ENCODE data around the gene PIANP.
A peak's percentile ranks its signal among the peaks of the same experiment; 100 is the strongest.

PIANP gene

DNA sequence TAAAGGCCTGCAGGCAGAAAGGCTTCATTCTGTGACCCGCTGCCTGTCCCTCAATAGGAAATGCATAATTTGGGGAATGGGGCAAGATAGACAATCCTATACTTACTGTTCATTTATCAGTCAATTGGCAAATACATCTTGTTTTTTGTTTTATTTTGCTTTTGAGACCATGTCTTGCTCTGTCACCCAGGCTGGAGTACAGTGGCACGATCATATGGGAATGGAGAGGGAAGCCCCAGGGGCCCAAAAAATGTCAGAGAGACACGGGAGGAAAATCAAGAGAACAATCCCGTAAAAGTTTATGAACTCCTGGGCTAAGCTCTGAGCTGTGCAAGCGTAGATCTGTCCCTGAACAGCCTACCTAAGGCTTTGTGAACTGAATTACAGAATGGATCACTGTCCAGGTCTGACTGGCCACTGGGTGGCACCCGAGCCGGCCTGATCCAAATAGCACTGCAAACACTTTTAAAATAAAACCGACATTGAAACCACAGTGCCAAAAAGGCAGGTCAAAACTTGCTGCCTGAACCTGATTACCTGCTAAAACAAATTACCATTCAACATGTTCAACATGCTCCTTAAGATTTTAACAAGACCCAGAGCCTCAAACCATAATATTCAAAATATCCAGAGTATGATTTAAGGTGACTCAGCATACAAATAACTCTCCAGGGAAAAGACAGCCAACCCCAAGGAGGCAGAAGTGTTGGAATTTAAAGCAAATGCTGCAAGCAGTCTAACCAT is 35.0 kb upstream of the PIANP start:
- H3K4me3 ChIP-seq (ENCODE audit: low read length): no peak overlapping the region
- peak; percentile 97 for DNase-seq (ENCODE audit: low read depth)
- TF ChIP-seq, protein P1, sequence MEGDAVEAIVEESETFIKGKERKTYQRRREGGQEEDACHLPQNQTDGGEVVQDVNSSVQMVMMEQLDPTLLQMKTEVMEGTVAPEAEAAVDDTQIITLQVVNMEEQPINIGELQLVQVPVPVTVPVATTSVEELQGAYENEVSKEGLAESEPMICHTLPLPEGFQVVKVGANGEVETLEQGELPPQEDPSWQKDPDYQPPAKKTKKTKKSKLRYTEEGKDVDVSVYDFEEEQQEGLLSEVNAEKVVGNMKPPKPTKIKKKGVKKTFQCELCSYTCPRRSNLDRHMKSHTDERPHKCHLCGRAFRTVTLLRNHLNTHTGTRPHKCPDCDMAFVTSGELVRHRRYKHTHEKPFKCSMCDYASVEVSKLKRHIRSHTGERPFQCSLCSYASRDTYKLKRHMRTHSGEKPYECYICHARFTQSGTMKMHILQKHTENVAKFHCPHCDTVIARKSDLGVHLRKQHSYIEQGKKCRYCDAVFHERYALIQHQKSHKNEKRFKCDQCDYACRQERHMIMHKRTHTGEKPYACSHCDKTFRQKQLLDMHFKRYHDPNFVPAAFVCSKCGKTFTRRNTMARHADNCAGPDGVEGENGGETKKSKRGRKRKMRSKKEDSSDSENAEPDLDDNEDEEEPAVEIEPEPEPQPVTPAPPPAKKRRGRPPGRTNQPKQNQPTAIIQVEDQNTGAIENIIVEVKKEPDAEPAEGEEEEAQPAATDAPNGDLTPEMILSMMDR (IDR thresholded peaks at IDR 0.05; ENCODE audit: insufficient read depth, low read depth, low read length, missing control alignments): peak; percentile 88

DNA sequence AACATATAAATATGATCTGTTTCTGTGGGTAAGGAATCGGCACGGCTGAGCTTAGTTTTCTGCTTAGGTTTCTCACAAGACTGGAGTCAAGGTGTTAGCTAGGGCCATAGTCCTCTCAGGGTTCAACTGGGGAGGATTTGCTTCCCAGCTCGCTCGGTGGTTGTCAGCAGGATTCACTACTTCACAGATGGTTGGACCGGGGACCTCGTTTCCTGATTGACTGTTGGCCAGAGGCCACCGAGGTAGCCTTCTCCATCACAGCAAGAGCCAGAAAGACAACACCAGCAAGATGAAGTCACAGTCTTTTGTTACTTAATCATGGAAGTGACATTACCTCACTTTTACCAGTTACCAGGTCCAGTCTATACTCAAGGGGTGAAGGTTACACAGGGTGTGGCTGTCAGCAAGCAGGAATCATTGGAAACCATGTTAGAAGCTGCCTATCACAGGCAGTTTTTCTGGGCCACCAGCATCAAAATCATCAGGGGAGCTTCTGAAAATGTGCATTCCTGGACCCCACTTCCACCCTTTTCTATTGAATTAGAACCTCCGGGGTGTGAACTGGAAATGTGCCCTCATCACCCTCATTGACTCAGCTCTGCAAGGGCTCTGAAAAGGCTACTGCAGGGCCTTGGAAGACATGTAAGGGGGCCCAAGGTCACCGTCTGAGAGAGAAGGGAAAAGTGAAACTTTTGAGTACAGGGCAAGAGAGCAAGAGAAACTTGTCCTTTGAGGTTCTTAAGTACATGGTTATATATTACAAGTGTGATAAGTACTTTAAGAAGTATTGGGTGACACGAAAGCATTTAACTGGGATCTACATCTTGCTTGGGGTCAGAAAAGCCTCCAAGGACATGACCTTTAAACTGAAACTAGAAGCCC is 34.1 kb upstream of the PIANP start:
- H3K4me3 ChIP-seq (ENCODE audit: low read length): no peak overlapping the region
- no peak for DNase-seq (ENCODE audit: low read depth)
- TF ChIP-seq, protein P1 (IDR thresholded peaks at IDR 0.05; ENCODE audit: insufficient read depth, low read depth, low read length, missing control alignments): no peak

DNA sequence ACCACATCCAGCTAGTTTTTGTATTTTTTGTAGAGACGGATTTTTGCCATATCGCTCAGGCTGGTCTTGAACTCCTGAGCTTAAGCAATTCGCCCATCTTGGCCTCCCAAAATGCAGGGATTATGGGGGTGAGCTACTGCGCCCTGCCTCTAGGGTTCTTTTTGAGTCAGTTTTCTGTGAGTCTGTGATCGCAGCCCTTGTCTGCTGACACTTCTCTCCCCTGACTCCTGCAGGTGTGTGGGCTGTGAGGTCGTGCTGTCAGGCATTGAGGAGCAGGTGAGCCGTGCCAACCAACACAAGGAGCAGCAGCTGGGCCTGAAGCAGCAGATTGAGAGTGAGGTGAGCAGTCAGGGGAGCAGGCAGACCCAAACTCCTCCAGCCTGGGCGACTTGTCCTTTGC is 29.6 kb upstream of the PIANP start:
- DNase-seq (ENCODE audit: low read depth): no peak
- TF ChIP-seq, protein P1 (IDR thresholded peaks at IDR 0.05; ENCODE audit: insufficient read depth, low read depth, low read length, missing control alignments): no peak
- H3K4me3 ChIP-seq (ENCODE audit: low read length): no peak overlapping the region

DNA sequence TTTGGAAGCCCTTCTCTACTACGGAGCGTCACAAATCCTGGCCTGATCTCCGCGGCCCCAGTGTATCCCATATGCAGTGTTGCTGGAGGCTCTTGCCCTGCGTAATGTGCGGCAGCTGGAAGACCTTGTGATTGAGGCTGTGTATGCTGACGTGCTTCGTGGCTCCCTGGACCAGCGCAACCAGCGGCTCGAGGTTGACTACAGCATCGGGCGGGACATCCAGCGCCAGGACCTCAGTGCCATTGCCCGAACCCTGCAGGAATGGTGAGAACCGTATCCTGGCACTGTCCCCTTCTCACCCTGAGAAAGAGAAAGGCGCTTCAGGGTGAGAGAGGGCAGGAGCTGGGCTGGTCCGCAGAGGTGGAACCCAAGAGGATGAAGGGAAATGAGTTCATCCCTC is 28.6 kb upstream of the PIANP start:
- DNase-seq (ENCODE audit: low read depth): no peak
- TF ChIP-seq, protein P1 (IDR thresholded peaks at IDR 0.05; ENCODE audit: insufficient read depth, low read depth, low read length, missing control alignments): no peak
- no peak overlapping the region for H3K4me3 ChIP-seq (ENCODE audit: low read length)

DNA sequence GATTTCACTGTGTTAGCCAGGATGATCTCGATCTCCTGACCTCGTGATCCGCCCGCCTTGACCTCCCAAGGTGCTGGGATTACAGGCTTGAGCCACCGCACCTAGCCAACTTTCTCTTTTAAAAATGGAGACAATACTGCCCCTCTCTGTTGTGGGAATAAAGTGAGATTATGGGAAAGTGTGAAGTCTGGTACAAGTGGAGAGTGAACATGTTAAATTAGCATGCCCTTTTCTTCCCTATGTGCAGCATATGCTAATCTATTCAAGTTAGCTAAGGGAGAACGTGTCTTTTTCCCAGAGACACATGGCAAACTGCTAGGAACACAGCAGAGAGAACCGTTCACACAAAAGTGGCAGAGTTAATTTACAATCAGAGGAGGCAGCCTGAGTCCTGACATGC is 24.7 kb upstream of the PIANP start:
- DNase-seq (ENCODE audit: low read depth): no peak
- TF ChIP-seq, protein P1 (IDR thresholded peaks at IDR 0.05; ENCODE audit: insufficient read depth, low read depth, low read length, missing control alignments): no peak
- H3K4me3 ChIP-seq (ENCODE audit: low read length): no peak overlapping the region

DNA sequence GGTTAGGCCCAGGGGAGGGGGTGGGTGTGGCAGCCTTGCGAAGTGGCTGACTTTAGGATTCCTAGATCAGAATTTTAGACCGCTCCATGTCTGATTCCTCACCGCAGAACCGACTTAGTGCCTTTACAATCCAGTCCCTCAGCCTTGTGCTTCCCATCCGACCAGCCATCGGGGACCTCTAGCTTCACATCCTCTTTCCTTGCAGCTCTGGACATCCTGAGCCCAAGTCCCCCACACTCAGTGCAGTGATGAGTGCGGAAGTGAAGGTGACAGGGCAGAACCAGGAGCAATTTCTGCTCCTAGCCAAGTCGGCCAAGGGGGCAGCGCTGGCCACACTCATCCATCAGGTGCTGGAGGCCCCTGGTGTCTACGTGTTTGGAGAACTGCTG is 23.8 kb upstream of the PIANP start:
- H3K4me3 ChIP-seq (ENCODE audit: low read length): peak overlapping the region; percentile 71
- TF ChIP-seq, protein P1 (IDR thresholded peaks at IDR 0.05; ENCODE audit: insufficient read depth, low read depth, low read length, missing control alignments): no peak
- DNase-seq (ENCODE audit: low read depth): no peak

Measured in epithelial cell of esophagus (primary cell).